WTC11 (cell line): Measurements from ENCODE around the gene IL16. TPM values are rescaled to one million over a fixed set of nuclear protein-coding genes. Genes with fewer than 3 reads are reported as not detected.

ENCODE experiments used
- ATAC-seq: fragments of 200-7000 bp; cut with Tn5 transposase; 2 replicates; pipeline ENCODE4 v1.10.0; 2021; ENCODE audit warnings: mild to moderate bottlenecking, moderate library complexity
- CTCF ChIA-PET: fragments of 300-600 bp; sonication (Branson Sonifier 250); formaldehyde crosslinking; loops from one replicate; lab custom pipeline; 2021; ENCODE audit warnings: antibody characterized with exemption; lab: Charles Lee
- POLR2A ChIA-PET: fragments of 350-600 bp; sonication (Branson Sonifier 250); formaldehyde crosslinking; loops from one replicate; lab custom pipeline; 2021; ENCODE audit warnings: antibody characterized with exemption; lab: Charles Lee
- DNase-seq: peaks from one replicate; pipeline ENCODE4 v3.0.0; 2021; ENCODE audit warnings: low spot score
- H3K27ac Mint-ChIP-seq: 2 replicates; pipeline ENCODE4 v1.8.0; 2021; ENCODE audit warnings: mixed read lengths
- H3K27me3 Mint-ChIP-seq: 2 replicates; pipeline ENCODE4 v1.8.0; 2021; ENCODE audit warnings: low read depth, mild to moderate bottlenecking, moderate library complexity, mixed read lengths
- H3K36me3 Mint-ChIP-seq: 2 replicates; pipeline ENCODE4 v1.8.0; 2021; ENCODE audit warnings: mixed read lengths
- H3K4me1 Mint-ChIP-seq: 2 replicates; pipeline ENCODE4 v1.8.0; 2022; ENCODE audit warnings: mixed read lengths
- H3K4me3 Mint-ChIP-seq: 2 replicates; pipeline ENCODE4 v1.8.0; 2021; ENCODE audit warnings: mild to moderate bottlenecking, moderate library complexity, mixed read lengths
- H3K9me3 Mint-ChIP-seq: 2 replicates; pipeline ENCODE4 v1.8.0; 2021; ENCODE audit warnings: mixed read lengths
- ATF1 ChIP-seq: sonication (generic); formaldehyde crosslinking; IDR thresholded peaks from 2 replicates; pipeline ENCODE4 v1.8.1; 2023; ENCODE audit warnings: mild to moderate bottlenecking, moderate library complexity, missing genetic modification reagents
- CREB1 ChIP-seq: sonication (generic); formaldehyde crosslinking; IDR thresholded peaks from 2 replicates; pipeline ENCODE4 v1.8.0; 2023; ENCODE audit warnings: mild to moderate bottlenecking, missing genetic modification reagents
- CREM ChIP-seq: sonication (generic); formaldehyde crosslinking; IDR thresholded peaks from 2 replicates; pipeline ENCODE4 v1.8.1; 2022; ENCODE audit warnings: mild to moderate bottlenecking, missing genetic modification reagents, moderate library complexity
- ESRRA ChIP-seq: sonication (generic); formaldehyde crosslinking; IDR thresholded peaks from 2 replicates; pipeline ENCODE4 v1.8.1; 2022; ENCODE audit warnings: mild to moderate bottlenecking, missing genetic modification reagents, borderline replicate concordance
- GTF2I ChIP-seq: fragments of 250-450 bp; sonication (Bioruptor Pico); conservative IDR thresholded peaks from 2 replicates; pipeline ENCODE4 v1.4.0; 2021; ENCODE audit warnings: mild to moderate bottlenecking
- HMGA2 ChIP-seq: fragments of 250-450 bp; sonication (Bioruptor Pico); IDR thresholded peaks from 2 replicates; pipeline ENCODE4 v1.4.0; 2021; ENCODE audit warnings: mild to moderate bottlenecking, moderate library complexity
- NFYB ChIP-seq: sonication (generic); formaldehyde crosslinking; conservative IDR thresholded peaks from 2 replicates; pipeline ENCODE4 v1.8.0; 2022; ENCODE audit warnings: low read depth, missing genetic modification reagents
- PRRX2 ChIP-seq: fragments of 250-450 bp; sonication (Bioruptor Pico); IDR thresholded peaks from 2 replicates; pipeline ENCODE4 v1.8.0; 2021; ENCODE audit warnings: mild to moderate bottlenecking
- RELA ChIP-seq: sonication (generic); formaldehyde crosslinking; IDR thresholded peaks from 2 replicates; pipeline ENCODE4 v1.8.1; 2022; ENCODE audit warnings: missing genetic modification reagents, mild to moderate bottlenecking, borderline replicate concordance
- SMAD4 ChIP-seq: sonication (generic); formaldehyde crosslinking; IDR thresholded peaks from 2 replicates; pipeline ENCODE4 v1.8.0; 2022; ENCODE audit warnings: mild to moderate bottlenecking, missing genetic modification reagents
- TEAD4 ChIP-seq: sonication (generic); formaldehyde crosslinking; IDR thresholded peaks from 2 replicates; pipeline ENCODE4 v1.8.0; 2022; ENCODE audit warnings: mild to moderate bottlenecking, missing genetic modification reagents
- TP53 ChIP-seq: sonication (generic); formaldehyde crosslinking; IDR thresholded peaks from 2 replicates; pipeline ENCODE4 v1.8.1; 2023; ENCODE audit warnings: mild to moderate bottlenecking, missing genetic modification reagents
- ZBTB43 ChIP-seq: sonication (generic); formaldehyde crosslinking; IDR thresholded peaks from 2 replicates; pipeline ENCODE4 v1.8.1; 2023; ENCODE audit warnings: mild to moderate bottlenecking, missing genetic modification reagents
- ZNF121 ChIP-seq: sonication (generic); formaldehyde crosslinking; IDR thresholded peaks from 2 replicates; pipeline ENCODE4 v1.8.0; 2023; ENCODE audit warnings: missing genetic modification reagents
- ZNF219 ChIP-seq: sonication (generic); formaldehyde crosslinking; IDR thresholded peaks from 2 replicates; pipeline ENCODE4 v1.8.0; 2023; ENCODE audit warnings: missing genetic modification reagents, mild to moderate bottlenecking, borderline replicate concordance
- ZNF532 ChIP-seq: fragments of 250-450 bp; sonication (Bioruptor Pico); IDR thresholded peaks from 2 replicates; pipeline ENCODE4 v1.9.0; 2021; ENCODE audit warnings: mild to moderate bottlenecking, borderline replicate concordance
- total RNA-seq: library from RNA; stranded (reverse); gene quantifications from 3 replicates; pipeline ENCODE4 v1.2.3, GENCODE V29; 2021
- TF ChIP-seq, protein P1 (sequence below): fragments of 250-450 bp; sonication (Bioruptor Pico); IDR thresholded peaks from 2 replicates; pipeline ENCODE4 v2.1.2; 2022; ENCODE audit warnings: mild to moderate bottlenecking, moderate library complexity
- TF ChIP-seq, protein P2 (sequence below): sonication (generic); formaldehyde crosslinking; conservative IDR thresholded peaks from 2 replicates; pipeline ENCODE4 v1.8.1; 2023; ENCODE audit warnings: mild to moderate bottlenecking, low read depth, missing genetic modification reagents, moderate library complexity
- TF ChIP-seq, protein P3 (sequence below): sonication (generic); formaldehyde crosslinking; IDR thresholded peaks from 2 replicates; pipeline ENCODE4 v1.8.0; 2022; ENCODE audit warnings: mild to moderate bottlenecking, missing genetic modification reagents

IL16 gene
- total RNA-seq, 1 experiment from 2014 or later, result 0.61 TPM

- Mint-ChIP-seq H3K36me3 (no peaks in the 10 kb centered on the region; the same call in 1 of the 2 replicates), H3K4me3 (no peak overlapping the region), H3K4me1 (no peaks in the 10 kb centered on the region), H3K27me3 (no peaks in the 10 kb centered on the region), H3K27ac (no peak overlapping the region), H3K9me3 (peaks cover 7% of the 10 kb centered on the region)
- CTCF ChIA-PET, result no interaction called here
- DNase-seq (no peak), ATAC-seq (no peak)
- TF ChIP-seq TEAD4 (CRISPR knock-in tag), result no peak
- TF ChIP-seq GTF2I, result no peak
- TF ChIP-seq, protein P1, sequence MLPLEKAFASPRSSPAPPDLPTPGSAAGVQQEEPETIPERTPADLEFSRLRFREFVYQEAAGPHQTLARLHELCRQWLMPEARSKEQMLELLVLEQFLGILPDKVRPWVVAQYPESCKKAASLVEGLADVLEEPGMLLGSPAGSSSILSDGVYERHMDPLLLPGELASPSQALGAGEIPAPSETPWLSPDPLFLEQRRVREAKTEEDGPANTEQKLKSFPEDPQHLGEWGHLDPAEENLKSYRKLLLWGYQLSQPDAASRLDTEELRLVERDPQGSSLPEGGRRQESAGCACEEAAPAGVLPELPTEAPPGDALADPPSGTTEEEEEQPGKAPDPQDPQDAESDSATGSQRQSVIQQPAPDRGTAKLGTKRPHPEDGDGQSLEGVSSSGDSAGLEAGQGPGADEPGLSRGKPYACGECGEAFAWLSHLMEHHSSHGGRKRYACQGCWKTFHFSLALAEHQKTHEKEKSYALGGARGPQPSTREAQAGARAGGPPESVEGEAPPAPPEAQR (CRISPR knock-in tag), result no peak
- TF ChIP-seq ZBTB43 (CRISPR knock-in tag), result no peak
- TF ChIP-seq PRRX2 (CRISPR knock-in tag), result no peak
- TF ChIP-seq SMAD4 (CRISPR knock-in tag), result no peak
- TF ChIP-seq ESRRA, result no peak
- TF ChIP-seq TP53 (CRISPR knock-in tag), result no peak
- no peak for TF ChIP-seq ATF1
- TF ChIP-seq ZNF219 (CRISPR knock-in tag), result no peak
- TF ChIP-seq, protein P2, sequence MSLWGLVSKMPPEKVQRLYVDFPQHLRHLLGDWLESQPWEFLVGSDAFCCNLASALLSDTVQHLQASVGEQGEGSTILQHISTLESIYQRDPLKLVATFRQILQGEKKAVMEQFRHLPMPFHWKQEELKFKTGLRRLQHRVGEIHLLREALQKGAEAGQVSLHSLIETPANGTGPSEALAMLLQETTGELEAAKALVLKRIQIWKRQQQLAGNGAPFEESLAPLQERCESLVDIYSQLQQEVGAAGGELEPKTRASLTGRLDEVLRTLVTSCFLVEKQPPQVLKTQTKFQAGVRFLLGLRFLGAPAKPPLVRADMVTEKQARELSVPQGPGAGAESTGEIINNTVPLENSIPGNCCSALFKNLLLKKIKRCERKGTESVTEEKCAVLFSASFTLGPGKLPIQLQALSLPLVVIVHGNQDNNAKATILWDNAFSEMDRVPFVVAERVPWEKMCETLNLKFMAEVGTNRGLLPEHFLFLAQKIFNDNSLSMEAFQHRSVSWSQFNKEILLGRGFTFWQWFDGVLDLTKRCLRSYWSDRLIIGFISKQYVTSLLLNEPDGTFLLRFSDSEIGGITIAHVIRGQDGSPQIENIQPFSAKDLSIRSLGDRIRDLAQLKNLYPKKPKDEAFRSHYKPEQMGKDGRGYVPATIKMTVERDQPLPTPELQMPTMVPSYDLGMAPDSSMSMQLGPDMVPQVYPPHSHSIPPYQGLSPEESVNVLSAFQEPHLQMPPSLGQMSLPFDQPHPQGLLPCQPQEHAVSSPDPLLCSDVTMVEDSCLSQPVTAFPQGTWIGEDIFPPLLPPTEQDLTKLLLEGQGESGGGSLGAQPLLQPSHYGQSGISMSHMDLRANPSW (CRISPR knock-in tag), result no peak
- TF ChIP-seq, protein P3, sequence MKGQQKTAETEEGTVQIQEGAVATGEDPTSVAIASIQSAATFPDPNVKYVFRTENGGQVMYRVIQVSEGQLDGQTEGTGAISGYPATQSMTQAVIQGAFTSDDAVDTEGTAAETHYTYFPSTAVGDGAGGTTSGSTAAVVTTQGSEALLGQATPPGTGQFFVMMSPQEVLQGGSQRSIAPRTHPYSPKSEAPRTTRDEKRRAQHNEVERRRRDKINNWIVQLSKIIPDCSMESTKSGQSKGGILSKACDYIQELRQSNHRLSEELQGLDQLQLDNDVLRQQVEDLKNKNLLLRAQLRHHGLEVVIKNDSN (CRISPR knock-in tag), result no peak
- TF ChIP-seq ZNF121 (CRISPR knock-in tag), result no peak
- no peak for TF ChIP-seq HMGA2 (CRISPR knock-in tag)
- no peak for TF ChIP-seq CREB1
- no peak for TF ChIP-seq NFYB
- TF ChIP-seq RELA (CRISPR knock-in tag), result no peak
- TF ChIP-seq ZNF532 (CRISPR knock-in tag), result no peak
- TF ChIP-seq CREM, result no peak
- POLR2A ChIA-PET, result no interaction called here
Observed at GRCh38 chr15:81239190-81239589, 42.5 kb downstream of the IL16 start.
